Stimulated activated CD4-positive, alpha-beta T cell treated with anti-CD3 and anti-CD28 coated beads, Interleukin-15, amount 100 ng/mL, for 1 hour (primary cell): ENCODE data around the gene NLGN4Y.

Experiments
- DNase-seq, 2 donors: peaks; one replicate each; pipeline ENCODE4 v3.0.0-alpha.2; 2020; ENCODE audit warnings: low read depth in 1 of 2, low spot score in 1 of 2

NLGN4Y gene

DNA sequence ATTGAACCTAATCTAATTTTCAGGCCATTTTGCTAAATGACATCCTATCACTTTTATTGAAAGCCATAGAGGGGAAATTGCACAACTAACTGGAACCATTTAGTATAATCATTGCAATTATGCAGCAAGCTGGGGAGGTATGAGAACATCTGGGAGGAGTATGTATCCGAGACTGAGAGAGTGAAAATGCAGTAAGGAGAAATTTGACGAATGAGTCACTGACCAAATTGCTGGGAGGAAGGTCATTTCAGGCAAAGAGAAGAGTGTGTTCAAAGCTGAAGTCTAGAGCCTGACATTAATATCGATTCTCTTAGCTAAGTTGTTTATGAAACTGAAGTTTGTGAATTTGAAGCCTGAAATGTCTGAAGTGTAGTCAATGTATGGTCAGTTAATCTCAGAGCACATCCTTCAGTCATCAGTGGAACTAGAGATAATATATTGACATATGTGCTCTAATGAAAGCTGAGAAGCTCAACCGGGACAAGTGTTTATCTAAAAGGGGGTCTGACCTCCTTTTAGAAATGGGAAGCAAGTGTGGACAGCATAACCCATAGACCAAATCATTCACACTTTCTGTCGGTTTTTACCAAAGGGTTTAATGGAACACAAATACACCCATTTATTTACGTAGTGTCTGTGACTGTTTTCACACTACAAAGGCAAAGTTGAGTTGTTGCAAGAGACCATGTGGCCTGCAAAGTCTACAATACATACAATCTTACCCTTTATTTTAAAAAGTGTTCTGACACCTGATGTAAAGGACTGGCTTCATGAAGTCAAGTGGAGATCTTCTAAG lies 120.0 kb downstream of the NLGN4Y start:
- DNase-seq, result no peak

DNA sequence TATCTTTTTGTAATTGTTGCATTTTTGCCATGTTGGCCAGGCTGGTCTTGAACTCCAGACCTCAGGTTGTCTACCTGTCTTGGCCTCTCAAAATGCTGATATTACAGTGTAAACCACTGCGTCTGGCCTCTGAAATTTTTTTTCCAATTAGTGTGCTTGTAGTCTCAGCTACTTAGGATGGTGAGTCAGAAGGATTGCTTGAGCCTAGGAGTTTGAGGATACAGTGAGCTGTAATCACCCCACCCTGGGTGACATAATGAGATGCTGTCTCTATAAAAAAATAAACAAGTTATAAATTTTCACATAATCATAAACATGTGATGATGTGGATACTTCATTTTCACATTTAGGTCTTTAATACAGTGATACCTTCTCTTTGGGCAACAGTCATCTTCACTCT lies 154.9 kb downstream of the NLGN4Y start:
- no peak for DNase-seq

GRCh38 chrY:14694543-14694942 lies 170.2 kb downstream of the NLGN4Y start:
- no peak for DNase-seq

DNA sequence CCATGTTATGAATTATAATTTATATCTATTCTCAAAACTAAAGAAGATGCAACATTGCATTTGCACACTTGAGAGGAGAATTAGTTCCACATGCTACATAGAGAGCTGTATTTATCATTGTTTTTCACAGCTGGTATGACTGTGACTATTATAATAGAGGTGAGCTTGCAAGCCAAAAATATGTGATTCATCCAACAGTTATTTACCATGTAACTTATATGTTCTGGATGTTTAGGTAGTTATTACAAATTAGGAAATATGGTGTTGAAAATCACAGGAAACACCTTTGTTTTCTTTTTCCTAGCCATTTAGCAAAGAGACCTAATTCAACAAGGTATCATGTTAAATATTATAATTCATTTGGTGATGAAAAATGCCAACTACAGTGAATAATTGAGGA lies 183.8 kb downstream of the NLGN4Y start:
- no peak for DNase-seq

- no peak for DNase-seq
Observed at GRCh38 chrY:14741596-14741995, 217.3 kb downstream of the NLGN4Y start.

GRCh38 chrY:14748329-14748728 lies 224.0 kb downstream of the NLGN4Y start:
- no peak for DNase-seq

- no peak for DNase-seq
Observed at GRCh38 chrY:14755571-14755970, 231.2 kb downstream of the NLGN4Y start.

- DNase-seq, result no peak
Observed at GRCh38 chrY:14762903-14763302, 238.6 kb downstream of the NLGN4Y start.

DNA sequence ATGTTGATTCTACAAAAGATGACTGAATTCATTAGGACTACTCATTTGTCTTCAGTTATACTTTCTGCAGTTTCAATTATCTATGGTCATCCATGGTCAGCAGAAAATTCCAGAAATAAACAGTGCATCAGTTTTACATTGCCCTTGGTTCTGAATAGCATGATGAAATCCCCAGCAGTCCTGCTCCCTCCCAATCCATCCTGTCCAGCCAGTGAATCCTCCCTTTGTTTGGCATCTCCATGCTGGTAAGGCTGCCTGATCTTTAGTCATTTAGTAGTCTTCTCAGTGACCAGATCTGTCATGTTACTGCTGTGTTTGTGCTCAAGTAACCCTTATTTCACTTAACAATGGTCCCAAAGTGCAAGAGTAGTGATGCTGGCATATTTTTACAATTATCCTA lies 239.3 kb downstream of the NLGN4Y start:
- DNase-seq, result no peak

DNA sequence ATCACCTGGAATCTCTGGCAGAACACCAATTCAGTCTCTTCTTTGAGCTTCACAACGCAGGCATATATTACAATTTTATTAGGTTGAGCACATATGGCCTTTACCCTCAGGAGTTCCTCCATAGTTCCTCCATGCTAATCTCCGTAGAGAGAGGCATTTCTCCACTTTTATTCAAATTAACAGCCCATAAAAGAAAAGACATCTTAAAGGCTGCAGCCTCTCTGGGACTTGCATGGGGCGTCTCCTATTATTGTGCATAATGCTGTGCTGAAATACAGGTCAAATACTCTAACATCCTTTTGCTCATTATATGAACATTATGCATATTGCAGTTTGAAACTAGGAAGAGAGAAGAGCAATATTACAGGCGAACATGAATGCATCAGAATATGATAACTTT lies 253.9 kb downstream of the NLGN4Y start:
- no peak for DNase-seq

DNA sequence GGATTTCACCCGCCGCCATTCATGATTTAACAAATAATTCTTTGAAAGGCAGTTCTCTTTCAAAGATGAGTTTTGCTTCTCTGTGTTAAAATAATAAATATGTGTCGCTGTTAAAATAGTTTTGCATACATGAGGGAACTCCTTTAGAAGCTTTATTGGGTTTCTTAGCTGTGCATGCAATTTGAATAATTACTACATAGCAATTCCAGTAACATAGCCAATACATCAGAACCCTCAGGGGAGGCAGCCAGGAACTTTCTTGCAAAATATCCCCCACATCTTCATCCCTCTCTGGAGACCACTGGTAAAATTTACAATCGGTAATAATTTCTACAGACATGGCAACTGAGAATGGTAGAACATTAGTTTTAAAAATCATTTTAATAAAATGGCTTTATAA lies 268.8 kb downstream of the NLGN4Y start:
- no peak for DNase-seq

DNA sequence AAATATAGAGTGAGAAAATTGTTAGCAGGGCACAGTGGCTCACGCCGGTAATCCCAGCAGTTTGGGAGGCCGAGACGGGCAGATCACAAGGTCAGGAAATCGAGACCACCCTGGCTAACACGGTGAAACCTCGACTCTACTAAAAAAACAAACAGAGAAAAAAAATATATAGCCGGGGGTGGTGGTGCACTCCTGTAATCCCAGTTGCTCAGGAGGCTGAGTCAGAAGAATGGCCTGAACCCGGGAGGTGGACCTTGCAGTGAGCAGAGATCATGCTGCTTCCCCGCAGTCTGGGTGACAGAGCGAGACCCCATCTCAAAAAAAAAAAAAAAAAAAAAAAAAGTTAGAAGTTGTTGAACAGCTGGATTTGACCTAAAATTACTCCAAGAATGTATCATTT lies 269.3 kb downstream of the NLGN4Y start:
- no peak for DNase-seq

- no peak for DNase-seq
Observed at GRCh38 chrY:14798010-14798409, 273.7 kb downstream of the NLGN4Y start.

DNA sequence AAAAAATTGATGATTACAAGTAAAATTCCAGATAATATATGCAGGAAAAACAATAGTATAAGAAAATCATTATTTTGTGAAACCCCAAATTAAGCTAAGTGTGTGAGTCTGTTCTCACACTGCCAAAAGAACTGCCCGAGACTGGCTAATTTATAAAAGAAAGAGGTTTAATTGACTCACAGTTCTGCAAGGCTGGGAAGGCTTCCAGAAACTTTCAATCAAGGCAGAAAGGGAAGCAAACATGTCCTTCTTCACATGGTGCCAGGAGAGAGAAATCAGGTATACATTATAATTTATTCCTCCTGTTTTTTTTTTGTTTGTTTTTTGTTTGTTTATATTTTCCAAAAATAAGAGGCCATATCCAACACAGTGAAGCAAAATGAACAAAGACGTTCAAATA lies 276.8 kb downstream of the NLGN4Y start:
- no peak for DNase-seq

DNA sequence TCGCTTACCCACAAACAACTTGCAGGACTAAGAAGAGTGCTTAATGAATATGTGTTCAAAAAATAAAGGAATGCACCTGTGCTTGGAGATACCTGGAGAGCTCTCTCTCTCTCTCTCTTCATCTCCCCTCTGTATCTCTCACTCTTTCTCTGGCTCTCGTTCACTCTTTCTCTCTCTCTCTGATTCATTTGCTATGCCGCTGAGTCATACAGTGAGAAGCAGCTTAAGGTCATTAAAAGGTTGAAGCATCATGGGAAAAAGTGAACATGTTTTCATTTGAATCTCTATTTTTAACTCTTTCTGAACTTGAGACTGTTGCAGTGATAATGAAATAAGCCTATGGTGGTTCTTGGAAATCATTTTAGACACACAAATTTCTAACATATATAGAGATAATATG lies 277.8 kb downstream of the NLGN4Y start:
- no peak for DNase-seq

GRCh38 chrY:14804041-14804440 lies 279.7 kb downstream of the NLGN4Y start:
- no peak for DNase-seq

DNA sequence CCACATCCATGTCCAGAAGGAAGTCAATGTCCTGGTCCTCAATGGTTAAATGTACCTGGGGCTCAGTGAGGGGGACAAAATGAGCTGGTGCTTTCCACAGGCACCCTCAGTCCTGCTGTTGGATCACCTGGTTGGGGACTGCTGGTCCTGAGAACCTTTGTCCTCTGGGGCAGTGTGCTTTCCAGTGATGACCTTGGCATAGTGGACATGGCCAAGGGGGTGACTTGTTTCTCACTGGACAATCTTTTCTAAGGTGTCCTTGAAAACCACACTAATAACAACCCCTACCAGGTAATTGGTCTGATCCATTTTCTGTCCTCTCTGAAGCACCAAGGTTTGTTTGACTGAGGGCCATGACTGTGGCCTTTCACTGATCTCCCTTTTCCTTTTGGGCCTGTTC lies 294.1 kb downstream of the NLGN4Y start:
- no peak for DNase-seq

GRCh38 chrY:14822201-14822600 lies 297.9 kb downstream of the NLGN4Y start:
- no peak for DNase-seq

DNA sequence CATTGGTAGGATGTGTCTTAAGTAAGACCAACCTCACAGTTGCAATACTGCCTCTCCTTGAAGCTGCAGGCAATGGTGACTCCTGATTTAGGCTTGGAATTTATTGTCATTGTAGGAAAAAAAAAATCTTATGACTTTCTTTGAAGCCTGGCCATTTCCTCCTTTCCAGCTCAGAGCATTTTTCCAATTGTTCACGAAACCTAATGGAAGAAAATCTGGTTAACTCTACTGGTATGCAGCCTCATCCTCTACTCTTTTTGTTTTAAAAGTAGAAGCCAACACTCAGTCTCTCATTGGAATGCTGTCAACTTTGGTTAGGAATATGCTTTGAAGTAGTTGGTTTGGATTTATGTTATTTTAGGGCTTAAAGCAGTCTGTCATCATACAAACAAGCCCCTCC lies 298.6 kb downstream of the NLGN4Y start:
- DNase-seq, result no peak

DNA sequence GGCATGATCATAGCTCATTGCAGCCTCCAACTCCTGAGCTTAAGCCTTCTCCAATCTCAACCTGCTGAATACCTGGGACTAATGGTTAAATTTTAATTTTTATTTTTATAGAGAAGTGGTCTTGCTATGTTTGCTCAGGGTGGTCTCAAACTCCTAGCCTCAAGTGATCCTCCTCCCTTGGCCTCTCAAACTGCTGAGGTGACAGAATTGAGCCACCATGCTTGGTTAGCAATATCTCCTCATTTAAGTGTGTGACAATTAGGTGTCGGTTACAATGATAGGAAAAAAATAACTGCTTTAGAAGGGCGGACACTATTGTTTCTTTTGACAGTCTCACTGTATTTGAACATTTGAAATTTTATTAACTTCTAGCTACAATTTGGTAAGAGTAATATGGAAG lies 300.3 kb downstream of the NLGN4Y start:
- DNase-seq, result no peak

GRCh38 chrY:14825728-14826127 lies 301.4 kb downstream of the NLGN4Y start:
- DNase-seq, result no peak

- no peak for DNase-seq
Observed at GRCh38 chrY:14828531-14828930, 304.2 kb downstream of the NLGN4Y start.

DNA sequence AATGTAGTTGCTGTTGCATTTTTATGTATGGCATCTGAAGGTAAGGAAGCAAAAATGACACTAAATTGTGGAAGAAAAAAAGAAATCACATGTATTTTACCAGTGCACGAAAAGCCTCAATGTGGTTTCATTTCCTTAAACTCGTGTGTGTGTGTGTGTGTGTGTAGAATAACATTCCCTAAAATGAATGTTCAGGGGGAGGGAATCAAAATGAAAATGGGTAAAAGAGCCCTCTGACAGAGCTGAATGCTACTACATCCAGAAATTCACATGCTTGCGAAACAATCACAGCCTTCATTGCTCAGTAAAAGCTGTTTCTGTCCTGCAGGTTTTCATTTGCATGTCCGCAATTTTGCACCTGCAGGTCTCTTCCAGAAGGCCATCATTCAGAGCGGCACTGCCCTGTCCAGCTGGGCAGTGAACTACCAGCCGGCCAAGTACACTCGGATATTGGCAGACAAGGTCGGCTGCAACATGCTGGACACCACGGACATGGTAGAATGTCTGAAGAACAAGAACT lies 305.1 kb downstream of the NLGN4Y start:
- DNase-seq, result no peak
